ENCODE measurements around the gene ASPRV1. TPM values are rescaled to one million over a fixed set of nuclear protein-coding genes. Genes with fewer than 3 reads are reported as not detected.
A peak's percentile ranks its signal among the peaks of the same experiment; 100 is the strongest.

The ASPRV1 gene
- total RNA-seq, 3 donors from 2014 or later (not counting 1 experiment from before 2014, with no cell fraction given) = 1.4 to 2.7 (median 1.9) TPM

GRCh38 chr2:69977186-69977585 lies 15.8 kb upstream of the ASPRV1 start:
- peaks cover 0 to 24% of the 10 kb centered on the region in 2 donors for H3K4me1 Mint-ChIP-seq
- no peaks in the 10 kb centered on the region for H3K36me3 Mint-ChIP-seq
- H3K9me3 Mint-ChIP-seq = no peaks in the 10 kb centered on the region
- Histone ChIP-seq H3K27ac (ENCODE audit: low read length) (no peak overlapping the region), H3K36me3 (ENCODE audit: control insufficient read depth, insufficient read depth, low read length) (no peaks in the 10 kb centered on the region), H3K9me3 (ENCODE audit: control insufficient read depth, insufficient read depth, low read length) (no peaks in the 10 kb centered on the region), H3K4me3 (ENCODE audit: low read length) (no peak overlapping the region), H3K4me1 (ENCODE audit: control insufficient read depth, insufficient read depth, low read length) (peaks cover 23% of the 10 kb centered on the region), H3K27me3 (ENCODE audit: control insufficient read depth, insufficient read depth, low read length) (no peaks in the 10 kb centered on the region)
- no peak for TF ChIP-seq CTCF (IDR thresholded peaks at IDR 0.05)
- ATAC-seq (no peak), DNase-seq (peak in 1 of 2 donors; percentile 22)
- no peak overlapping the region for H3K4me3 Mint-ChIP-seq
- no peaks in the 10 kb centered on the region for H3K27me3 Mint-ChIP-seq (ENCODE audit: low read depth in 2 of 2)
- 90% methylated on average over 8 of the region's 8 CpGs for WGBS (ENCODE audit: insufficient coverage)
- no peak overlapping the region for H3K27ac Mint-ChIP-seq
- intact Hi-C loops (cut with micrococcal nuclease) = no loop called here

GRCh38 chr2:69975853-69976462 lies 14.5 kb upstream of the ASPRV1 start:
- TF ChIP-seq CTCF (IDR thresholded peaks at IDR 0.05) = no peak
- intact Hi-C loops (cut with micrococcal nuclease) = no loop called here
- Histone ChIP-seq H3K36me3 (ENCODE audit: control insufficient read depth, insufficient read depth, low read length) (no peaks in the 10 kb centered on the region), H3K9me3 (ENCODE audit: control insufficient read depth, insufficient read depth, low read length) (no peaks in the 10 kb centered on the region), H3K4me1 (ENCODE audit: control insufficient read depth, insufficient read depth, low read length) (peaks cover 23% of the 10 kb centered on the region), H3K27ac (ENCODE audit: low read length) (no peak overlapping the region), H3K27me3 (ENCODE audit: control insufficient read depth, insufficient read depth, low read length) (no peaks in the 10 kb centered on the region), H3K4me3 (ENCODE audit: low read length) (no peak overlapping the region)
- Mint-ChIP-seq H3K27ac (peak overlapping the region in 1 of 2 donors; percentile 29), H3K9me3 (no peaks in the 10 kb centered on the region), H3K4me1 (peaks cover 0 to 24% of the 10 kb centered on the region in 2 donors), H3K4me3 (no peak overlapping the region), H3K36me3 (no peaks in the 10 kb centered on the region), H3K27me3 (ENCODE audit: low read depth in 2 of 2) (no peaks in the 10 kb centered on the region)
- 57% methylated on average over 13 of the region's 13 CpGs for WGBS (ENCODE audit: insufficient coverage)
- ATAC-seq (peak in 2 of 3 donors; percentile 25 to 76), DNase-seq (no peak)

- H3K27ac ChIP-seq (ENCODE audit: low read length) = no peak overlapping the region
- peaks cover 23% of the 10 kb centered on the region for H3K4me1 ChIP-seq (ENCODE audit: control insufficient read depth, insufficient read depth, low read length)
- H3K36me3 ChIP-seq (ENCODE audit: control insufficient read depth, insufficient read depth, low read length) = no peaks in the 10 kb centered on the region
- Mint-ChIP-seq H3K27me3 (ENCODE audit: low read depth in 2 of 2) (no peaks in the 10 kb centered on the region), H3K9me3 (no peaks in the 10 kb centered on the region), H3K36me3 (no peaks in the 10 kb centered on the region), H3K4me3 (no peak overlapping the region), H3K27ac (peak overlapping the region in 1 of 2 donors; percentile 29), H3K4me1 (peaks cover 0 to 25% of the 10 kb centered on the region in 2 donors)
- no peaks in the 10 kb centered on the region for H3K9me3 ChIP-seq (ENCODE audit: control insufficient read depth, insufficient read depth, low read length)
- no peak for TF ChIP-seq CTCF (IDR thresholded peaks at IDR 0.05)
- intact Hi-C loops (cut with micrococcal nuclease) = no loop called here
- no peaks in the 10 kb centered on the region for H3K27me3 ChIP-seq (ENCODE audit: control insufficient read depth, insufficient read depth, low read length)
- WGBS (ENCODE audit: insufficient coverage) = 95% methylated on average over 12 of the region's 12 CpGs
- H3K4me3 ChIP-seq (ENCODE audit: low read length) = no peak overlapping the region
- DNase-seq = no peak
- ATAC-seq = no peak
Measured at GRCh38 chr2:69975136-69975852, 13.9 kb upstream of the ASPRV1 start.

Data from natural killer cell (primary cell).